Gastroesophageal sphincter (tissue), 3 donors: ENCODE results near the gene PRDM16.

Experiments used
- EP300 ChIP-seq: sonication (generic); formaldehyde crosslinking; IDR thresholded peaks from one replicate; pipeline ENCODE4 v1.6.1; 2017; ENCODE audit warnings: antibody characterized with exemption, mild to moderate bottlenecking
- POLR2A ChIP-seq, 2 donors: fragments of 450-650 bp; IDR thresholded peaks; one replicate each; pipeline ENCODE4 v1.6.1; 2017; ENCODE audit warnings: antibody characterized with exemption in 2 of 2, mild to moderate bottlenecking in 2 of 2, moderate library complexity in 1 of 2
- POLR2AphosphoS5 ChIP-seq: sonication (generic); formaldehyde crosslinking; IDR thresholded peaks from one replicate; pipeline ENCODE4 v1.6.1; 2017; ENCODE audit warnings: antibody characterized with exemption
- TF ChIP-seq, protein P1 (sequence below), 4 experiments: fragments of 200-600 bp in 2 of 4; fragments of 450-650 bp in 2 of 4; sonication (generic) in 1 of 4; IDR thresholded peaks; one replicate each; pipeline ENCODE4 v1.5.1; 2017 to 2019; ENCODE audit warnings: antibody characterized with exemption in 4 of 4, mild to moderate bottlenecking in 2 of 4, moderate library complexity in 2 of 4

DNA sequence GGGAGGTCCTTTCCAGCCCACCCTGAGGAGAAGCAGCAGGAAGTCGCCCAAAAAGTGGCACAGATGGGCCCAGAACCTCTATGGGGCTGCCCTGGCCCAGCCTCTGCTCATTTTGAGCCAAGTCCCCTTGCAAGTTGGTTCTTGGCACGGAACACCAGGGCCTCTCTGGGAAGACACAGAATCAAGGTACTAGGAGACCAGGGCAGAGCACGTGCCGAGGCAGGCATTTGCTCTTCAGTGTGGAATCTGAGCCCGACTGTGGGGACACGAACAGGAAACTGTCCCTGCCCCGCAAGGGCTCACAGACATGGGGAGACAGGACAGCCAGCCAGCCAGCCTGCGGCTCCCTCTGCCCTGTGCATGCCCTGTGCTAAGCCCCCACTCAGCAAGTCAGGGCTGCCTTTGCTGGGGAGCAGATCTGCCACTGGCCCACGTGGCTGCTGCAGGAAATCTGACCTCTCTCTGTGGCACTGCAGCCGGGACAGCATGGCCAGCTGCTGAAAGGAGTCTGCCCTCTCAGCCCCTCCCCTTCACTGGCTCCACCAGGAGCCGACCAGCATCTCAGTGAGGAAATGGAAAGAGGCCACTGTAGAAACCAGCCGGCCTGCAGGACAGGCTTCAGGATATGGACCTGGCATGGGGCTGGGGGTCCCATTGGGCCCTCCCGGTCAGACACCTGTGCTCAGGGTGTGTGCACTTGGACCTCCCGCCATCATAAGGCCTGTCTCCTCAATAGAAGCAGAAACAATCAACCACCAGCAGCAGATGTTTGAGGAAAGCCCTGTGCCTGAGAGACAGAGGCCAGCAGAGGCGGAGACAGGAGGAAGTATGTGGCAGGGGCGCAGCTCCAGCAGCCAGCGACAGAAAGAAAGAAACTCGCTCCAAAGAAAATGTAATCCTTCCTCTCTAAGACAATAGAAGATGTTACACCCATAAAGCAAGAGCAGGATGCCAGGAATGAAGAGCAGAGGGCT lies 389.2 kb downstream of the PRDM16 start:
- TF ChIP-seq POLR2A (IDR thresholded peaks at IDR 0.05) = no peak
- TF ChIP-seq, protein P1, sequence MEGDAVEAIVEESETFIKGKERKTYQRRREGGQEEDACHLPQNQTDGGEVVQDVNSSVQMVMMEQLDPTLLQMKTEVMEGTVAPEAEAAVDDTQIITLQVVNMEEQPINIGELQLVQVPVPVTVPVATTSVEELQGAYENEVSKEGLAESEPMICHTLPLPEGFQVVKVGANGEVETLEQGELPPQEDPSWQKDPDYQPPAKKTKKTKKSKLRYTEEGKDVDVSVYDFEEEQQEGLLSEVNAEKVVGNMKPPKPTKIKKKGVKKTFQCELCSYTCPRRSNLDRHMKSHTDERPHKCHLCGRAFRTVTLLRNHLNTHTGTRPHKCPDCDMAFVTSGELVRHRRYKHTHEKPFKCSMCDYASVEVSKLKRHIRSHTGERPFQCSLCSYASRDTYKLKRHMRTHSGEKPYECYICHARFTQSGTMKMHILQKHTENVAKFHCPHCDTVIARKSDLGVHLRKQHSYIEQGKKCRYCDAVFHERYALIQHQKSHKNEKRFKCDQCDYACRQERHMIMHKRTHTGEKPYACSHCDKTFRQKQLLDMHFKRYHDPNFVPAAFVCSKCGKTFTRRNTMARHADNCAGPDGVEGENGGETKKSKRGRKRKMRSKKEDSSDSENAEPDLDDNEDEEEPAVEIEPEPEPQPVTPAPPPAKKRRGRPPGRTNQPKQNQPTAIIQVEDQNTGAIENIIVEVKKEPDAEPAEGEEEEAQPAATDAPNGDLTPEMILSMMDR (IDR thresholded peaks at IDR 0.05) = no peak
- no peak for TF ChIP-seq EP300
- no peak for TF ChIP-seq POLR2AphosphoS5
